Measurements from ENCODE around the gene CDKN2C. TPM values are rescaled to one million over a fixed set of nuclear protein-coding genes. Genes with fewer than 3 reads are reported as not detected.
A peak's percentile ranks its signal among the peaks of the same experiment; 100 is the strongest.

CDKN2C gene
- 12.8 TPM for total RNA-seq
- long read RNA-seq, transcript CDKN2C-202 (2 exons, 1,220 nt) = minor isoform, 9 of 27 reads
- long read RNA-seq, transcript CDKN2C-203 (3 exons, 2,086 nt) = major isoform, 18 of 27 reads
- long read RNA-seq, partial matches to known transcripts = 0 of 27 reads
- long read RNA-seq, other reads (novel, unspliced or antisense) = 0 of 27 reads

GRCh38 chr1:50969611-50970508, at the start of gene CDKN2C:
CDKN2C (plus strand) TSS chr1:50970245; CDS start chr1:50970369, 124 bp downstream.
- DNase-seq = peak; percentile 75
- peak within 1 kb of the TSS; percentile 93 for H3K4me3 ChIP-seq
- intact Hi-C loops (cut with micrococcal nuclease) = no loop called here
- no peaks in the 10 kb centered on the region for H3K27me3 ChIP-seq (ENCODE audit: low read depth)
- H3K36me3 ChIP-seq = no peaks in the 10 kb centered on the region
- H3K4me1 ChIP-seq = peaks cover 62% of the 10 kb centered on the region
- H3K9me3 ChIP-seq (replicated peaks) = no peaks in the 10 kb centered on the region
- TF ChIP-seq, protein P1, sequence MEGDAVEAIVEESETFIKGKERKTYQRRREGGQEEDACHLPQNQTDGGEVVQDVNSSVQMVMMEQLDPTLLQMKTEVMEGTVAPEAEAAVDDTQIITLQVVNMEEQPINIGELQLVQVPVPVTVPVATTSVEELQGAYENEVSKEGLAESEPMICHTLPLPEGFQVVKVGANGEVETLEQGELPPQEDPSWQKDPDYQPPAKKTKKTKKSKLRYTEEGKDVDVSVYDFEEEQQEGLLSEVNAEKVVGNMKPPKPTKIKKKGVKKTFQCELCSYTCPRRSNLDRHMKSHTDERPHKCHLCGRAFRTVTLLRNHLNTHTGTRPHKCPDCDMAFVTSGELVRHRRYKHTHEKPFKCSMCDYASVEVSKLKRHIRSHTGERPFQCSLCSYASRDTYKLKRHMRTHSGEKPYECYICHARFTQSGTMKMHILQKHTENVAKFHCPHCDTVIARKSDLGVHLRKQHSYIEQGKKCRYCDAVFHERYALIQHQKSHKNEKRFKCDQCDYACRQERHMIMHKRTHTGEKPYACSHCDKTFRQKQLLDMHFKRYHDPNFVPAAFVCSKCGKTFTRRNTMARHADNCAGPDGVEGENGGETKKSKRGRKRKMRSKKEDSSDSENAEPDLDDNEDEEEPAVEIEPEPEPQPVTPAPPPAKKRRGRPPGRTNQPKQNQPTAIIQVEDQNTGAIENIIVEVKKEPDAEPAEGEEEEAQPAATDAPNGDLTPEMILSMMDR (IDR thresholded peaks at IDR 0.05; ENCODE audit: borderline replicate concordance) = no peak
- peak within 1 kb of the TSS; percentile 100 for H3K27ac ChIP-seq (replicated peaks)

DNA sequence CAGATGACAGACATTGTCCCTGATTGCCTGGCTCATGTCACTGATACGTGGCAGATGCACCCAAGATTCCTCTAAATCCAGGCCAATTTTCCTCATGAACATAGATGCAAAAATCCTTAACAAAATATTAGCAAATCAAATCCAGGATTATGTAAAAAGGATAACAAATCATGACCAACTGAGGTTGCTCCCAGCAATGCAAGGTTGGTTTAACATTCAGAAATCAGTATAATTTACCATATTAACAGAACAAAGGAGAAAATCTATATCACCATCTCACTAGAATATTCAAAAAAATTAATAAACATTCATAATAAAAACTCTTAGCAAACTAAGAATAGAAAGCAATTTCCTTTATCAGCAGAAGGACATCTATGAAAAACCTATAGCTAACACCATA, 49.6 kb upstream of the CDKN2C start:
- intact Hi-C loops (cut with micrococcal nuclease) = no loop called here
- no peaks in the 10 kb centered on the region for H3K27me3 ChIP-seq (ENCODE audit: low read depth)
- DNase-seq = no peak
- no peak overlapping the region for H3K27ac ChIP-seq (replicated peaks)
- H3K4me1 ChIP-seq = peaks cover 28% of the 10 kb centered on the region
- no peaks in the 10 kb centered on the region for H3K36me3 ChIP-seq
- TF ChIP-seq, protein P1 (IDR thresholded peaks at IDR 0.05; ENCODE audit: borderline replicate concordance) = no peak
- no peak overlapping the region for H3K4me3 ChIP-seq
- peaks cover 21% of the 10 kb centered on the region for H3K9me3 ChIP-seq (replicated peaks)

GRCh38 chr1:50921029-50921428, 49.0 kb upstream of the CDKN2C start:
- no peak overlapping the region for H3K27ac ChIP-seq (replicated peaks)
- H3K4me1 ChIP-seq = peaks cover 22% of the 10 kb centered on the region
- TF ChIP-seq, protein P1 (IDR thresholded peaks at IDR 0.05; ENCODE audit: borderline replicate concordance) = no peak
- intact Hi-C loops (cut with micrococcal nuclease) = no loop called here
- no peak overlapping the region for H3K4me3 ChIP-seq
- no peaks in the 10 kb centered on the region for H3K27me3 ChIP-seq (ENCODE audit: low read depth)
- peaks cover 21% of the 10 kb centered on the region for H3K9me3 ChIP-seq (replicated peaks)
- no peak for DNase-seq
- no peaks in the 10 kb centered on the region for H3K36me3 ChIP-seq

- Histone ChIP-seq H3K4me1 (peaks cover 6% of the 10 kb centered on the region), H3K4me3 (no peak overlapping the region), H3K27ac (replicated peaks) (no peak overlapping the region), H3K9me3 (replicated peaks) (peaks cover 21% of the 10 kb centered on the region), H3K27me3 (ENCODE audit: low read depth) (no peaks in the 10 kb centered on the region), H3K36me3 (no peaks in the 10 kb centered on the region)
- DNase-seq = no peak
- TF ChIP-seq, protein P1 (IDR thresholded peaks at IDR 0.05; ENCODE audit: borderline replicate concordance) = no peak
- intact Hi-C loops (cut with micrococcal nuclease) = no loop called here
These were observed 46.5 kb upstream of the CDKN2C start for GRCh38 chr1:50923564-50923963.

GRCh38 chr1:50929376-50929958, 40.6 kb upstream of the CDKN2C start:
- Histone ChIP-seq H3K9me3 (replicated peaks) (peaks cover 9% of the 10 kb centered on the region), H3K36me3 (no peaks in the 10 kb centered on the region), H3K27me3 (ENCODE audit: low read depth) (no peaks in the 10 kb centered on the region), H3K4me3 (no peak overlapping the region), H3K27ac (replicated peaks) (no peak overlapping the region), H3K4me1 (peaks cover 10% of the 10 kb centered on the region)
- no peak for DNase-seq
- intact Hi-C loops (cut with micrococcal nuclease) = no loop called here
- TF ChIP-seq, protein P1 (IDR thresholded peaks at IDR 0.05; ENCODE audit: borderline replicate concordance) = peak; percentile 72
